ENCODE measurements around the gene SPDYC.

DNA sequence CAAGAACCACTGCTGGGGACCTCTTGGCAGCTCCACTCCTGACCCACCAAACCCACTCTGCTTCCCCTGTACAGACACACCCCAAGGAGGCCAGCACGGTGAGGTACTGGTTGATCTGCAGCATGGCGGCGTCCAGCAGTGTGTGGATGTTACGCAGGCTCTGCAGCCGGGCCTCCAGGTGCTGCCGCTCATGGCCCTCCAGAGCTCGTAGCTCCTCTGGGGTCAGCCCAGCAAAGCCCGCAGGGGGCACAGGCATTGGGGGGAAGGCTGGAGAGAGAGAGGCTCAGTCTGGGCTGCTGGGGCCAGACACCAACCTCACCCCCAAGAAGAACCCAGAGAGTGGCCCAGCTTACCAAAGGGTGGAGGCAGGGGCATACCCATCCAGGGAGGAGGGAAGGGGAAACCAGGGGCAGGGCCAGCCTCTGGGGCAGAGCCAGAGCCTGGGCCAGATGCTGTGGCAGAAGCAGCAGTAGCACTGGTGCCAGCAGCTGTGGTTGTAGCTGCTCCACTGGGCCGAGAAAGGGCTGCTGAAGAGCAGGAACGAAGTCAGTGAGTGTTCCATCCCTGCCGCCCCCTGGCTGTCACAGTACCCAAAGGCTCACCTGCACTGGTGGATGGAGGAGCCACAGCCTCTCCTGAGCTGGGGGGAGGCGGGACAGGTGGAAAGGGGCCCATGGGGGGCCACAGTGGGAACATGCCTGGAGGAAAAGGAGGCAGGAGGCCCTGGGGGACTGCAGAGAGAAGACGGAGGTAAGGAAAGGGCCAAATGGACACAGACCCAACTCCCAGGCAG lies 40.2 kb upstream of the SPDYC start:
- TF ChIP-seq NFE2L1 (CRISPR knock-in tag; IDR thresholded peaks at IDR 0.05; ENCODE audit: borderline replicate concordance) = no peak
- no peak for TF ChIP-seq POLR2G (IDR thresholded peaks at IDR 0.05; ENCODE audit: low read depth, low read length)
- no peak for TF ChIP-seq EZH2 (conservative IDR thresholded peaks at IDR 0.05; ENCODE audit: low read depth, low read length)

All from HepG2 (cell line).